Retinal pigment epithelial cell (primary cell): ENCODE results near the gene ANKRD30BL.
A peak's percentile ranks its signal among the peaks of the same experiment; 100 is the strongest.
"Not testable (repeated sequence)": the region's sequence is repeated elsewhere in the genome, so short reads cannot be mapped to it uniquely, and the experiment has no call there.

Experiments used
- DNase-seq: peaks from one replicate; pipeline ENCODE4 v3.0.0-alpha.2; 2010; ENCODE audit warnings: low read depth
- H3K4me3 ChIP-seq: 2 replicates; pipeline ENCODE4 v1.5.1; 2011; ENCODE audit warnings: mild to moderate bottlenecking, low read length, control low read depth, moderate library complexity
- TF ChIP-seq, protein P1 (sequence below): conservative IDR thresholded peaks from 2 replicates; pipeline ENCODE4 v1.5.1; 2011; ENCODE audit warnings: low read depth, low read length, control low read depth, inconsistent platforms

ANKRD30BL gene, protein sequence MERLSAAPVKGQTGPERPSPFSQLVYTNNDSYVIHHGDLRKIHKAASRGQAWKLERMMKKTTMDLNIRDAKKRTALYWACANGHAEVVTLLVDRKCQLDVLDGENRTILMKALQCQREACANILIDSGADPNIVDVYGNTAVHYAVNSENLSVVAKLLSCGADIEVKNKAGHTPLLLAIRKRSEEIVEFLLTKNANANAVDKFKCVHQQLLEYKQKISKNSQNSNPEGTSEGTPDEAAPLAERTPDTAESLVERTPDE

DNA sequence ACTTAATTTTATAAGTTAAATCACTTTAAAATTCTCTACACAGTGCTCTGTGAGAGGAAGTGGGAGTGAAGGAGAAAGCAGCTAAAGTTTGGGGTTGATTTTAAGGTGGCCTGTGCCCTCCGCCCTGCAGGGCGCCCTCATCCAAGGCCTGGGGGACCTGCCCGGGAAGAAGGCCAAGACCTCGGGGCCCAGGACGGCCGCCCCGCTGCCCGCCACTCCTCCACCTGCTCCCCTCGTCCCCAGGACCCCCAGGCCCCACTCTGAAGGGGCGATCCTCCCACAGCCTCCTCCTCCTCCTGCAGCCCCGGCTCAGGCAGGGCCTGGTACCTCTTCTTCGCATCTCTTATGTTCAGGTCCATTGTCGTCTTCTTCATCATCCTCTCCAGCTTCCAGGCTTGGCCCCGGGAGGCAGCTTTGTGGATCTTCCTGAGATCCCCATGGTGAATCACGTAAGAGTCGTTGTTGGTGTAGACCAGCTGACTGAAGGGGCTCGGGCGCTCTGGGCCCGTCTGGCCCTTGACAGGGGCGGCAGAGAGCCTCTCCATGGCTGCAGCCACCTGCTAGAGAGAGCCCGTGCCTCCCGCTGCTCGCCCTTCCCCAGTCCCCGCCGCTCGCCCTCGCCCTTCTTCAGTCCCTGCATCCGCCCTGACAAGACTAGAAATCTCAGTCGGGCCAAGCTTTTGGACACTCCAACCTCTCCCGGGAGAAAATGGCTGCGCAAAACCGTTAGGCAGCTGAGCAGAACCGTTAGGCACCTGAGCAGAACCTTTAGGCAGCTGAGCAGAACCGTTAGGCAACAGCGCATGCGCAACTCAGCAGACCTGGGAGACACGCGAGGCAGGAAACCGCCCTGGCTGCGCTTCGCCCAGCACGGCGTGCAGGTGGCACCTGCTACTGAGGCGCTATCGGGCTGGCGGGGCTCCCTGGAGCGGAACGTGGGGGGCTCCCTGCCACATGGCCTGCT is at the start of gene ANKRD30BL:
Gene ANKRD30BL (minus strand): TSS at position 792 of the 964 bp plus-strand sequence. CDS start 247 bp downstream, at position 545.
- not testable (repeated sequence) for DNase-seq

DNA sequence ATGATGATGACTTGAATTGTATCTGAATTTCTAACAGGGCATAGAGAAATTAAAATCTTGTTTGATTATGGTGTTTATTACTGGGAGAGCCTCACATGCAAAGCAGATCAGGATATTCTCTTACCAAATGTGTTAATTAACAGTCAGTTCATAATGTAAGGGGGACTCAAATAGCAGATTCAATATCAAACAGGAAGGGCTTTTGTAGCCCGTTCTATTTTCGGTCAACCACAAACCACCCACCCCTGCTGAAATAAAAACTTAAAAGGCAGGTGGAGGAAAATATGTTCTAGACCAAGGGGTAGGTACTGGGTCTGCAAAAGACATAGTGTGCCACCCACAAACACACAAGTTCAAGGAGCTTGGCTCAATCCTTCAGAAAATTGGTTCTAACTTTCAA is 41.1 kb upstream of the ANKRD30BL start:
- H3K4me3 ChIP-seq, DNase-seq: not testable (repeated sequence)

More for the DNA sequence above, at the start of gene ANKRD30BL:
- H3K4me3 ChIP-seq = not testable (repeated sequence)

DNA sequence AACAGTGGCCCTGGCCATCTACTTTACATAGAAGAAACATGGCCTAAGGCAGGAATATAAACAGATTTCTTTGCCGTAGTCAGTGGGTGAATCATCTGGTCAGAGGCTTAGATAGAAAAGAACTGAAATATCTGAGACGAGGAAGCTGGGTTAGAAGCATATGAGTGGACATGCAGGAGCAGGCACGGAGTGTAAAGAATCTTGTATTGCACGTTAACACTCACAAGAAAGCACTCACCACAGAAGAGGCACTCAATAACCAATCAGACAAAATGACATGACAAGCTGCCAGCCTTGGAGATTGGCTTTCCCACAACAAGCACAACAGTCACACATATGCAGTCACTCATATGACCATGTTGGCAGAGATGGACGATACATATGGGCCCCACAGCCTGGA is 31.1 kb upstream of the ANKRD30BL start:
- H3K4me3 ChIP-seq, DNase-seq: not testable (repeated sequence)

DNA sequence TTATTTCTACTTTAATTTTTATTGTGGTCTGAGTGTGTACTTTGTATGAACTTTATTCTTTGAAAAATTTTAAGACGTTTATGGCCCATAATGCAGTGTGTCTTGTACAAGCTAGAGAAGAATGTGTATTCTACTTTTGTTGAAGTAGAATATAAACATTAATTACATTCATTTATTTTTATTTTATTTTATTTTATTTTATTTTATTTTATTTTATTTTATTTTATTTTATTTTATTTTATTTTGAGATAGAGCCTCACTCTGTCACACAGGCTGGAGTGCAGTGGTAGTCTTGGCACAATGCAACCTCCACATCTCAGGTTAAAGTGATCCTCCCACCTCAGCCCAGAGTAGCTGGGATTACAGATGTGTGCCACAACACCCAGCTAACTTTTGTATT is 5.3 kb upstream of the ANKRD30BL start:
- DNase-seq = not testable (repeated sequence)

DNA sequence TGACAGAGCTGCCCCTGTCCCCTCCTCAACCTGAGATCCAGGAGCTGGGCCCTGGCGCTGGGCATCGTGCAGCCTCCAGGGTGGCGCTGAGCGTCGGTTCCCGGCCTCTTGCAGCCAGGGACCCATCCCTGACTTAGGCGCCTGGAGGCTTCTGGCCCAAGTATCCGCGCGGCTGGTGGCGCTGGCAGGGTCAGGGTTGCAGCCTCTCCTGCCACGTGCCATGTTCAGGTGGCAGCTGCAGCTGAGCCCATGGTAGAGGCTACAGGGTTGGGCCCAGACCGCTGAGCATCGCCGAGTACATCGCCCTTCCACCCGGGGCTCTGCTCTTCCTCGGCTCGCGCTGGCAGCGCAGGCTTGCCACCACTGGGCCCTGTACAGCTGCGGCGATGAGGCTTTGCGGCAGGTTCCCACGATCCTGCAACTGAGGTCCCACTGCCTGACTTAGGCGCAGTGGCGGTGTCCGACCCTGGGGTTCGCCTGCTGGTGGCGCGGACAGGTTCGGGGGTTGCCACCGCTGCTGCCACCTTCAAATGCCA is 441 bp upstream of the ANKRD30BL start:
- H3K4me3 ChIP-seq = not testable (repeated sequence)

More for the DNA sequence above, 5.3 kb upstream of the ANKRD30BL start:
- not testable (repeated sequence) for H3K4me3 ChIP-seq

DNA sequence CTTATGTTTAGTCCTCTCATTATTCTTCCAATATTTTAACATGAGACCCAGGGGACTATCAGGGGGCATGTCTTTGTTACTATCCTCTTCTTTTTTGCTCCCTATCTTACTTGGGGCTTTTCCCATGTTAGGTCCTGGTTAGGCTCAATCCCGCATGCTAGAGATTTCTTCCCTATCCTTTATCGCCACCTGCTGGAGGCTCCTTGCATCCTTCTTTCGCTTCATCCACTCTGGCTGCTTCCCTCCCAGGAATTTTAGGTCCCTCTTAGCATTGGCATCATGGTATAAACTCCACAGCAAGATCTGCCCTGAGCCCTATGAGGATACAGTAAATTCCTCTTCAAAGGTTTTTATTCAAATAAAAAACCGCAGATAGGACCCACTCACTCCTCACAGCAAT is 15.0 kb downstream of the ANKRD30BL start:
- DNase-seq, H3K4me3 ChIP-seq: not testable (repeated sequence)
- TF ChIP-seq, protein P1, sequence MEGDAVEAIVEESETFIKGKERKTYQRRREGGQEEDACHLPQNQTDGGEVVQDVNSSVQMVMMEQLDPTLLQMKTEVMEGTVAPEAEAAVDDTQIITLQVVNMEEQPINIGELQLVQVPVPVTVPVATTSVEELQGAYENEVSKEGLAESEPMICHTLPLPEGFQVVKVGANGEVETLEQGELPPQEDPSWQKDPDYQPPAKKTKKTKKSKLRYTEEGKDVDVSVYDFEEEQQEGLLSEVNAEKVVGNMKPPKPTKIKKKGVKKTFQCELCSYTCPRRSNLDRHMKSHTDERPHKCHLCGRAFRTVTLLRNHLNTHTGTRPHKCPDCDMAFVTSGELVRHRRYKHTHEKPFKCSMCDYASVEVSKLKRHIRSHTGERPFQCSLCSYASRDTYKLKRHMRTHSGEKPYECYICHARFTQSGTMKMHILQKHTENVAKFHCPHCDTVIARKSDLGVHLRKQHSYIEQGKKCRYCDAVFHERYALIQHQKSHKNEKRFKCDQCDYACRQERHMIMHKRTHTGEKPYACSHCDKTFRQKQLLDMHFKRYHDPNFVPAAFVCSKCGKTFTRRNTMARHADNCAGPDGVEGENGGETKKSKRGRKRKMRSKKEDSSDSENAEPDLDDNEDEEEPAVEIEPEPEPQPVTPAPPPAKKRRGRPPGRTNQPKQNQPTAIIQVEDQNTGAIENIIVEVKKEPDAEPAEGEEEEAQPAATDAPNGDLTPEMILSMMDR = peak; percentile 63

More for the DNA sequence above, 441 bp upstream of the ANKRD30BL start:
- DNase-seq = not testable (repeated sequence)
